Mesenchymal stem cell (in vitro differentiated cells and primary cell): Measurements from ENCODE around the gene NLGN1.
"Not testable (repeated sequence)": the region's sequence is repeated elsewhere in the genome, so short reads cannot be mapped to it uniquely, and the experiment has no call there.

Experiments used
- DNase-seq: peaks from one replicate; pipeline ENCODE4 v3.0.0-alpha.2; 2013
- H2AFZ ChIP-seq: one replicate; pipeline ENCODE4 v1.6.1; 2013; ENCODE audit warnings: low read depth, mild to moderate bottlenecking, control low read depth, inconsistent platforms, low read length, moderate library complexity
- H2AK5ac ChIP-seq: 2 replicates; pipeline ENCODE4 v1.6.1; 2013; ENCODE audit warnings: low read length, moderate library complexity, mild to moderate bottlenecking, inconsistent platforms; ENCODE audit not compliant: severe bottlenecking
- H2BK120ac ChIP-seq: one replicate; pipeline ENCODE4 v1.6.1; 2013; ENCODE audit warnings: low read depth, mild to moderate bottlenecking, inconsistent platforms, low read length, moderate library complexity
- H2BK12ac ChIP-seq, 2 experiments: one replicate each; pipeline ENCODE4 v1.6.1; 2013; ENCODE audit warnings: inconsistent platforms in 2 of 2, low read length in 2 of 2, mild to moderate bottlenecking in 2 of 2, moderate library complexity in 2 of 2, control low read depth in 1 of 2
- H2BK15ac ChIP-seq: one replicate; pipeline ENCODE4 v1.6.1; 2013; ENCODE audit warnings: mild to moderate bottlenecking, low read depth, inconsistent platforms; ENCODE audit not compliant: poor library complexity, severe bottlenecking
- H2BK5ac ChIP-seq: 2 replicates; pipeline ENCODE4 v1.6.1; 2013; ENCODE audit warnings: low read depth, mild to moderate bottlenecking, low read length, control low read depth, inconsistent platforms; ENCODE audit not compliant: poor library complexity, severe bottlenecking
- H3K14ac ChIP-seq, 2 experiments: one replicate each; pipeline ENCODE4 v1.6.1; 2013; ENCODE audit warnings: inconsistent platforms in 2 of 2, low read length in 2 of 2, control low read depth in 1 of 2, mild to moderate bottlenecking in 1 of 2, moderate library complexity in 1 of 2
- H3K18ac ChIP-seq, 2 experiments: one replicate each; pipeline ENCODE4 v1.6.1; 2013; ENCODE audit warnings: inconsistent platforms in 2 of 2, low read length in 2 of 2, control low read depth in 1 of 2, low read depth in 1 of 2, mild to moderate bottlenecking in 1 of 2
- H3K23ac ChIP-seq, 2 experiments: one replicate each; pipeline ENCODE4 v1.6.1; 2013; ENCODE audit warnings: inconsistent platforms in 2 of 2, low read length in 2 of 2, mild to moderate bottlenecking in 2 of 2, moderate library complexity in 2 of 2, control low read depth in 1 of 2
- H3K27ac ChIP-seq: 2 replicates; pipeline ENCODE4 v1.5.1; 2013; ENCODE audit warnings: mild to moderate bottlenecking, moderate library complexity, low read length, control low read depth, inconsistent platforms; ENCODE audit not compliant: poor library complexity, severe bottlenecking
- H3K27me3 ChIP-seq, 2 experiments: 2 replicates each; pipeline versions ENCODE4 v1.6.1 to v1.7.0; 2013; ENCODE audit warnings: low read length in 2 of 2, mild to moderate bottlenecking in 2 of 2, moderate library complexity in 2 of 2, control low read depth in 1 of 2, inconsistent platforms in 1 of 2; ENCODE audit not compliant: control insufficient read depth in 1 of 2, insufficient read depth in 1 of 2
- H3K36me3 ChIP-seq, 2 experiments: 2 replicates each; pipeline versions ENCODE4 v1.6.1 to v1.7.0; 2013; ENCODE audit warnings: low read length in 2 of 2, control low read depth in 1 of 2, inconsistent platforms in 1 of 2, low read depth in 1 of 2, mild to moderate bottlenecking in 1 of 2; ENCODE audit not compliant: insufficient read depth in 2 of 2, control insufficient read depth in 1 of 2
- H3K4ac ChIP-seq, 2 experiments: one replicate each; pipeline ENCODE4 v1.6.1; 2013; ENCODE audit warnings: inconsistent platforms in 2 of 2, low read length in 2 of 2, mild to moderate bottlenecking in 2 of 2, moderate library complexity in 2 of 2, control low read depth in 1 of 2, low read depth in 1 of 2
- H3K4me1 ChIP-seq: 2 replicates; pipeline ENCODE4 v1.6.1; 2013; ENCODE audit warnings: low read depth, low read length, control low read depth; ENCODE audit not compliant: control insufficient read depth, insufficient read depth
- H3K4me2 ChIP-seq: 2 replicates; pipeline ENCODE4 v1.6.1; 2013; ENCODE audit warnings: low read length, mild to moderate bottlenecking, inconsistent platforms; ENCODE audit not compliant: poor library complexity, severe bottlenecking
- H3K4me3 ChIP-seq, 2 experiments: 2 replicates each; pipeline versions ENCODE4 v1.5.1 to v1.7.0; 2013; ENCODE audit warnings: low read length in 2 of 2, mild to moderate bottlenecking in 2 of 2, control low read depth in 1 of 2, low read depth in 1 of 2; ENCODE audit not compliant: insufficient read depth in 1 of 2
- H3K79me1 ChIP-seq: replicated peaks from 2 replicates; pipeline ENCODE4 v1.6.1; 2013; ENCODE audit warnings: mild to moderate bottlenecking, control low read depth, low read length, inconsistent platforms; ENCODE audit not compliant: poor library complexity, severe bottlenecking
- H3K9ac ChIP-seq: 2 replicates; pipeline ENCODE4 v1.7.0; 2013; ENCODE audit warnings: mild to moderate bottlenecking, low read length, moderate library complexity
- H3K9me3 ChIP-seq: 2 replicates; pipeline ENCODE4 v1.7.0; 2013; ENCODE audit warnings: mild to moderate bottlenecking, low read length; ENCODE audit not compliant: control insufficient read depth
- H4K8ac ChIP-seq: one replicate; pipeline ENCODE4 v1.6.1; 2013; ENCODE audit warnings: inconsistent platforms, mild to moderate bottlenecking, low read length, moderate library complexity
- H4K91ac ChIP-seq: one replicate; pipeline ENCODE4 v1.6.1; 2013; ENCODE audit warnings: mild to moderate bottlenecking, low read length, inconsistent platforms
- WGBS: methylation state at CpG from one replicate; pipeline ENCODE4 v1.1.7; 2013; ENCODE audit warnings: mixed read lengths; 5-methylcytosine and 5-hydroxymethylcytosine counted together

NLGN1 gene

GRCh38 chr3:173529062-173529711 is 131.6 kb downstream of the NLGN1 start:
- Histone ChIP-seq H2BK120ac (no peak overlapping the region), H3K36me3 (no peaks in the 10 kb centered on the region), H3K27me3 (no peaks in the 10 kb centered on the region), H2AFZ (no peak overlapping the region), H3K4me1 (no peaks in the 10 kb centered on the region), H3K79me1 (no peaks in the 10 kb centered on the region), H3K4ac (no peak overlapping the region), H4K91ac (no peak overlapping the region), H3K9me3 (peaks cover 20% of the 10 kb centered on the region), H2BK12ac (no peak overlapping the region), H2AK5ac (no peak overlapping the region), H3K27ac (no peak overlapping the region), H3K4me2 (no peak overlapping the region), H2BK15ac (no peak overlapping the region), H3K9ac (no peak overlapping the region), H4K8ac (no peak overlapping the region), H2BK5ac (no peak overlapping the region), H3K18ac (no peak overlapping the region), H3K23ac (no peak overlapping the region), H3K4me3 (no peak overlapping the region), H3K14ac (no peak overlapping the region)
- DNase-seq: peak; percentile 11
- 39% methylated on average over 8 of the region's 8 CpGs for WGBS

- Histone ChIP-seq H3K36me3 (no peaks in the 10 kb centered on the region), H3K4me1 (no peaks in the 10 kb centered on the region), H3K18ac (no peak overlapping the region), H3K23ac (no peak overlapping the region), H4K91ac (no peak overlapping the region), H3K4me3 (no peak overlapping the region), H2AFZ (no peak overlapping the region), H4K8ac (no peak overlapping the region), H3K79me1 (no peaks in the 10 kb centered on the region), H2BK15ac (no peak overlapping the region), H3K27me3 (no peaks in the 10 kb centered on the region), H2BK12ac (no peak overlapping the region), H2BK120ac (no peak overlapping the region), H3K14ac (no peak overlapping the region), H3K9ac (no peak overlapping the region), H3K4ac (no peak overlapping the region), H3K9me3 (peaks cover 7% of the 10 kb centered on the region), H2AK5ac (no peak overlapping the region), H3K27ac (no peak overlapping the region), H3K4me2 (no peak overlapping the region), H2BK5ac (no peak overlapping the region)
- 68% methylated on average over 1 of the region's 1 CpG for WGBS
- DNase-seq: no peak
Measured at GRCh38 chr3:173531602-173532001, 134.1 kb downstream of the NLGN1 start.

GRCh38 chr3:173538410-173538809 is 140.9 kb downstream of the NLGN1 start:
- 100% methylated on average over 1 of the region's 5 CpGs for WGBS
- Histone ChIP-seq H2AK5ac (no peak overlapping the region), H3K14ac (no peak overlapping the region), H3K23ac (no peak overlapping the region), H3K4me1 (no peaks in the 10 kb centered on the region), H2BK120ac (no peak overlapping the region), H2AFZ (no peak overlapping the region), H4K91ac (no peak overlapping the region), H3K36me3 (no peaks in the 10 kb centered on the region), H3K4ac (no peak overlapping the region), H3K27me3 (no peaks in the 10 kb centered on the region), H3K9me3 (no peaks in the 10 kb centered on the region), H2BK15ac (no peak overlapping the region), H4K8ac (no peak overlapping the region), H3K4me2 (no peak overlapping the region), H2BK12ac (no peak overlapping the region), H3K4me3 (no peak overlapping the region), H3K18ac (no peak overlapping the region), H3K9ac (no peak overlapping the region), H3K27ac (no peak overlapping the region), H3K79me1 (no peaks in the 10 kb centered on the region), H2BK5ac (no peak overlapping the region)
- no peak for DNase-seq

GRCh38 chr3:173545590-173545989 is 148.0 kb downstream of the NLGN1 start:
- H4K91ac ChIP-seq, H2BK5ac ChIP-seq, H3K79me1 ChIP-seq, H3K4me1 ChIP-seq, H3K27me3 ChIP-seq, H3K4me2 ChIP-seq, H2BK120ac ChIP-seq, H4K8ac ChIP-seq, H3K27ac ChIP-seq, H3K36me3 ChIP-seq, H2AFZ ChIP-seq, H2BK12ac ChIP-seq, H3K23ac ChIP-seq, H3K14ac ChIP-seq, H2AK5ac ChIP-seq, H3K4ac ChIP-seq, H3K18ac ChIP-seq, DNase-seq, H3K9me3 ChIP-seq, H3K9ac ChIP-seq, H3K4me3 ChIP-seq, H2BK15ac ChIP-seq: not testable (repeated sequence)
- no CpG with 5 or more reads among the region's 2 CpGs for WGBS
